ENCODE measurements around the gene GLT8D1. TPM values are rescaled to one million over a fixed set of nuclear protein-coding genes. Genes with fewer than 3 reads are reported as not detected.

GLT8D1 gene
- total and polyA plus RNA-seq, 9 of the 15 experiments (the other 6 are each of a cell fraction or from before 2014, with no cell fraction given): 14.1 to 65.9 (median 33.7) TPM

DNA sequence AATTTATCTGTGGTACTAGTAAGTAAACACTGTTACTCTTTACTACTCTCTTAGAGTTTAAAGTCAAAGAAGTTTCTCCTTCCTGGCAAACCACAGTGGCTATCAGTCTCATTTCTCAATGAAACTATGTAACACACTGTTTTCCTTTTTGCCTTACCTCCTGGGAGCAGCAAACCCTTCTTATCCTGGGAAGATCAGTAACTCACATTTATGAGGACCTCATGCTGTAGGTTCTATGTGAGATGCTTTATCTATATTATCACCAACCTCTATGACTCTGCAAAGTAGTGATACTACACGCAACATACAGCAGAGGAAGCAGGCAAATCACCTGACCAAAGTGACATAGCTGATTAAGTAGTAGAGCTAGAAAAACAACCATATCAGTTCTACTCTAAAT, 55.2 kb downstream of the GLT8D1 start (continued):
- TF ChIP-seq, protein P1, sequence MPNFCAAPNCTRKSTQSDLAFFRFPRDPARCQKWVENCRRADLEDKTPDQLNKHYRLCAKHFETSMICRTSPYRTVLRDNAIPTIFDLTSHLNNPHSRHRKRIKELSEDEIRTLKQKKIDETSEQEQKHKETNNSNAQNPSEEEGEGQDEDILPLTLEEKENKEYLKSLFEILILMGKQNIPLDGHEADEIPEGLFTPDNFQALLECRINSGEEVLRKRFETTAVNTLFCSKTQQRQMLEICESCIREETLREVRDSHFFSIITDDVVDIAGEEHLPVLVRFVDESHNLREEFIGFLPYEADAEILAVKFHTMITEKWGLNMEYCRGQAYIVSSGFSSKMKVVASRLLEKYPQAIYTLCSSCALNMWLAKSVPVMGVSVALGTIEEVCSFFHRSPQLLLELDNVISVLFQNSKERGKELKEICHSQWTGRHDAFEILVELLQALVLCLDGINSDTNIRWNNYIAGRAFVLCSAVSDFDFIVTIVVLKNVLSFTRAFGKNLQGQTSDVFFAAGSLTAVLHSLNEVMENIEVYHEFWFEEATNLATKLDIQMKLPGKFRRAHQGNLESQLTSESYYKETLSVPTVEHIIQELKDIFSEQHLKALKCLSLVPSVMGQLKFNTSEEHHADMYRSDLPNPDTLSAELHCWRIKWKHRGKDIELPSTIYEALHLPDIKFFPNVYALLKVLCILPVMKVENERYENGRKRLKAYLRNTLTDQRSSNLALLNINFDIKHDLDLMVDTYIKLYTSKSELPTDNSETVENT (CRISPR knock-in tag; IDR thresholded peaks at IDR 0.05): no peak
- TF ChIP-seq NFYB (IDR thresholded peaks at IDR 0.05; ENCODE audit: extremely low read depth, insufficient read length) (no peak), PTBP1 (IDR thresholded peaks at IDR 0.05; ENCODE audit: low read depth, low read length) (no peak), SETDB1 (IDR thresholded peaks at IDR 0.05; ENCODE audit: low read length) (no peak), PHF21A (IDR thresholded peaks at IDR 0.05; ENCODE audit: borderline replicate concordance, low read depth) (no peak), CREB3 (tag; conservative IDR thresholded peaks at IDR 0.05; ENCODE audit: low read depth) (no peak), ARID1B (IDR thresholded peaks at IDR 0.05) (peak; percentile 63; the same call in 1 of the 2 replicates), FOXJ2 (tag; IDR thresholded peaks at IDR 0.05) (peak; percentile 78), CBFA2T3 (IDR thresholded peaks at IDR 0.05) (peak; percentile 45), POLR3A (IDR thresholded peaks at IDR 0.05; ENCODE audit: borderline replicate concordance, extremely low read depth, insufficient read depth, insufficient read length) (no peak), NFE2 (IDR thresholded peaks at IDR 0.05; ENCODE audit: low read depth) (peak; percentile 81)
- TF ChIP-seq, protein P2, sequence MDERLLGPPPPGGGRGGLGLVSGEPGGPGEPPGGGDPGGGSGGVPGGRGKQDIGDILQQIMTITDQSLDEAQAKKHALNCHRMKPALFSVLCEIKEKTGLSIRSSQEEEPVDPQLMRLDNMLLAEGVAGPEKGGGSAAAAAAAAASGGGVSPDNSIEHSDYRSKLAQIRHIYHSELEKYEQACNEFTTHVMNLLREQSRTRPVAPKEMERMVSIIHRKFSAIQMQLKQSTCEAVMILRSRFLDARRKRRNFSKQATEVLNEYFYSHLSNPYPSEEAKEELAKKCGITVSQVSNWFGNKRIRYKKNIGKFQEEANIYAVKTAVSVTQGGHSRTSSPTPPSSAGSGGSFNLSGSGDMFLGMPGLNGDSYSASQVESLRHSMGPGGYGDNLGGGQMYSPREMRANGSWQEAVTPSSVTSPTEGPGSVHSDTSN (CRISPR knock-in tag; IDR thresholded peaks at IDR 0.05; ENCODE audit: low read depth): no peak
- TF ChIP-seq, protein P2 (tag; conservative IDR thresholded peaks at IDR 0.05; ENCODE audit: low read depth): 0 out of 2 replicates have a peak, but pooled peaks have one; percentile 24
- TF ChIP-seq, protein P3, sequence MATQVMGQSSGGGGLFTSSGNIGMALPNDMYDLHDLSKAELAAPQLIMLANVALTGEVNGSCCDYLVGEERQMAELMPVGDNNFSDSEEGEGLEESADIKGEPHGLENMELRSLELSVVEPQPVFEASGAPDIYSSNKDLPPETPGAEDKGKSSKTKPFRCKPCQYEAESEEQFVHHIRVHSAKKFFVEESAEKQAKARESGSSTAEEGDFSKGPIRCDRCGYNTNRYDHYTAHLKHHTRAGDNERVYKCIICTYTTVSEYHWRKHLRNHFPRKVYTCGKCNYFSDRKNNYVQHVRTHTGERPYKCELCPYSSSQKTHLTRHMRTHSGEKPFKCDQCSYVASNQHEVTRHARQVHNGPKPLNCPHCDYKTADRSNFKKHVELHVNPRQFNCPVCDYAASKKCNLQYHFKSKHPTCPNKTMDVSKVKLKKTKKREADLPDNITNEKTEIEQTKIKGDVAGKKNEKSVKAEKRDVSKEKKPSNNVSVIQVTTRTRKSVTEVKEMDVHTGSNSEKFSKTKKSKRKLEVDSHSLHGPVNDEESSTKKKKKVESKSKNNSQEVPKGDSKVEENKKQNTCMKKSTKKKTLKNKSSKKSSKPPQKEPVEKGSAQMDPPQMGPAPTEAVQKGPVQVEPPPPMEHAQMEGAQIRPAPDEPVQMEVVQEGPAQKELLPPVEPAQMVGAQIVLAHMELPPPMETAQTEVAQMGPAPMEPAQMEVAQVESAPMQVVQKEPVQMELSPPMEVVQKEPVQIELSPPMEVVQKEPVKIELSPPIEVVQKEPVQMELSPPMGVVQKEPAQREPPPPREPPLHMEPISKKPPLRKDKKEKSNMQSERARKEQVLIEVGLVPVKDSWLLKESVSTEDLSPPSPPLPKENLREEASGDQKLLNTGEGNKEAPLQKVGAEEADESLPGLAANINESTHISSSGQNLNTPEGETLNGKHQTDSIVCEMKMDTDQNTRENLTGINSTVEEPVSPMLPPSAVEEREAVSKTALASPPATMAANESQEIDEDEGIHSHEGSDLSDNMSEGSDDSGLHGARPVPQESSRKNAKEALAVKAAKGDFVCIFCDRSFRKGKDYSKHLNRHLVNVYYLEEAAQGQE (IDR thresholded peaks at IDR 0.05; ENCODE audit: borderline replicate concordance): no peak
- TF ChIP-seq, protein P3 (CRISPR knock-in tag; IDR thresholded peaks at IDR 0.05; ENCODE audit: low read depth): no peak
